ENCODE measurements around the gene BRI3. TPM values are rescaled to one million over a fixed set of nuclear protein-coding genes. Genes with fewer than 3 reads are reported as not detected.

The BRI3 gene
- total and polyA plus RNA-seq, 2 of the 4 experiments (the other 2 are of a cell fraction) = 24.7 to 68.3 TPM

DNA sequence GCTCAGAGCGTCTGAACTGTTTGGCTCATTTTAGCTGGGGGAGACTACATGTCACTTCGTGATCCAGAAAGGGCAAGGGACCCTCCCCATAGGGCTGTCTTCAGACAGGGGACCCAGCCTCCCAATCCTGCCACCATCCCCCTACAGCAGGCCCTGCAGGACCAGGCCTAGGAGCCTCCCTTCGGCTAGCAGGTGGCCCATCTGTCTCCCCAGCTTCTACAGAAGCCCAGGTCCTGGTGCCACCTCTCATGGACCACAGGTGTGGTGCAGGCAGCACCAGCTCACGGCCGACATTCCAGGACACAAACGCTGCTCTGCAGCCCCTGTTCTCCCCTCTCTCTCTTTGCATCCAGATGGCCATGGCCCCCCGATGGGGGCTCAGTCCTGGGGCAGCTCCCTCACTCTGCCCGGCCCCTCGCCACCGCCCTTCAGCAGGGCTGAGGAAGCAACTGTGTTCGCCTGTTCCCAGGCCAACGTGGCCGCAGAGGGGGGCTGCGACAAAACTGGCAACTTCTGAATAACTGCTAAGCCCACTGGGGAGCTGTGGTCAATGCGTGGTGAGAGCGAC, 39.7 kb upstream of the BRI3 start:
- dilution Hi-C loops (cut with HindIII; ENCODE audit: low sequenced_read_pairs, unreplicated experiment) = no loop called here
- no peak overlapping the region for H2BK5ac ChIP-seq (ENCODE audit: low read depth, low read length, poor library complexity, severe bottlenecking)
- intact Hi-C loops (cut with micrococcal nuclease) = loop anchor here (1.0 kb wide), 1 partner anchor 220 kb away; no protein-coding TSS in a partner anchor
- H3K4me2 ChIP-seq (ENCODE audit: low read depth, low read length) = no peak overlapping the region
- no peak overlapping the region for H2BK15ac ChIP-seq (ENCODE audit: low read depth, low read length)
- H3K4me1 ChIP-seq (ENCODE audit: control insufficient read depth, insufficient read depth, low read length) = no peaks in the 10 kb centered on the region
- no peaks in the 10 kb centered on the region for H3K27me3 ChIP-seq (ENCODE audit: control insufficient read depth, insufficient read depth, low read length)
- no peak overlapping the region for H3K56ac ChIP-seq (ENCODE audit: extremely low read depth, insufficient read depth, low read length)
- H4K5ac ChIP-seq (ENCODE audit: low read depth, low read length) = no peak overlapping the region
- 0 out of 2 replicates have a peak overlapping the region, but pooled peaks have one; percentile 45 for H2BK20ac ChIP-seq (ENCODE audit: low read depth, low read length)
- ATAC-seq (ENCODE audit: low read depth) (peak; percentile 24; the same call in 1 of the 2 replicates), DNase-seq (no peak)
- no peak overlapping the region for H3K14ac ChIP-seq (replicated peaks; ENCODE audit: low read depth, low read length)
- H3K4me3 ChIP-seq (ENCODE audit: insufficient read depth, low read depth, low read length) = no peak overlapping the region
- H3K9me3 ChIP-seq (ENCODE audit: control insufficient read depth, insufficient read depth, low read length) = no peaks in the 10 kb centered on the region
- H3K23ac ChIP-seq (ENCODE audit: low read depth, low read length) = no peak overlapping the region
- in situ Hi-C loops (cut with MboI; ENCODE audit: low sequenced_read_pairs) = no loop called here
- H4K91ac ChIP-seq (ENCODE audit: insufficient read depth, low read depth, low read length) = no peak overlapping the region
- ChIA-PET CTCF (interaction anchor here (0.7 kb wide), 2 partner anchors 9 to 220 kb away, joined by 3 read pairs; no protein-coding TSS in a partner anchor), POLR2A (ENCODE audit: unreplicated experiment) (no interaction called here)
- no peaks in the 10 kb centered on the region for H4K20me1 ChIP-seq (ENCODE audit: insufficient read depth, low read length)
- peaks cover 6% of the 10 kb centered on the region; the same call in 1 of the 2 replicates for H3K9me1 ChIP-seq (ENCODE audit: insufficient read depth, low read length)
- no peak overlapping the region for H2AK9ac ChIP-seq (replicated peaks; ENCODE audit: low read depth, low read length, poor library complexity)
- no peak overlapping the region for H3K27ac ChIP-seq (ENCODE audit: insufficient read depth, low read length)
- H2AK5ac ChIP-seq (ENCODE audit: low read depth, low read length) = no peak overlapping the region
- BruUV-seq (replicated peaks) = no TSS peak
- no peak overlapping the region for H2BK120ac ChIP-seq (ENCODE audit: low read depth, low read length)
- H2AFZ ChIP-seq (replicated peaks; ENCODE audit: low read length, poor library complexity) = no peak overlapping the region
- peaks cover 31% of the 10 kb centered on the region for H3K36me3 ChIP-seq (ENCODE audit: control insufficient read depth, insufficient read depth, low read length)
- WGBS, 2 experiments (ENCODE audit: extremely low coverage in 2 of 2, insufficient read length in 1 of 2) = 94% methylated on average over 10 of the region's 16 CpGs; no CpG with 5 or more reads in 1 of the 2 experiments
- H3K4ac ChIP-seq (ENCODE audit: low read depth, low read length) = no peak overlapping the region
- no peak for TF ChIP-seq RFX5 (IDR thresholded peaks at IDR 0.05; ENCODE audit: low read depth, low read length)
- no peak for TF ChIP-seq MXI1 (IDR thresholded peaks at IDR 0.05; ENCODE audit: borderline replicate concordance, low read depth, low read length)
- no peak for TF ChIP-seq CHD1 (IDR thresholded peaks at IDR 0.05; ENCODE audit: low read depth, low read length)
- no peak overlapping the region for H3K18ac ChIP-seq (ENCODE audit: low read depth, low read length)
- H3K9ac ChIP-seq (ENCODE audit: low read depth, low read length) = no peak overlapping the region
- H3K79me1 ChIP-seq (ENCODE audit: low read depth in 1 of 2, low read length in 2 of 2) = 0 out of 4 replicates have a peak, but pooled peaks cover 0 to 4% of the 10 kb centered on the region in 2 experiments
- H4K8ac ChIP-seq (ENCODE audit: low read depth in 2 of 2, low read length in 2 of 2) = no peak overlapping the region

All from IMR-90 (cell line).